Liver (tissue), 9 donors: Measurements from ENCODE around the gene MAPK8IP3. TPM values are rescaled to one million over a fixed set of nuclear protein-coding genes. Genes with fewer than 3 reads are reported as not detected.

Source experiments
- DNase-seq: peaks from one replicate; pipeline ENCODE4 v3.0.0-alpha.2; 2017; ENCODE audit warnings: low spot score
- H3K27ac ChIP-seq, 2 donors: one replicate each; pipeline ENCODE4 v1.7.0; 2013; ENCODE audit warnings: inconsistent platforms in 2 of 2, low read length in 2 of 2, control low read depth in 1 of 2, low read depth in 1 of 2, mild to moderate bottlenecking in 1 of 2
- H3K27me3 ChIP-seq, 4 donors: one replicate each; pipeline versions ENCODE4 v1.6.1 to v1.7.0; 2013; ENCODE audit warnings: low read length in 3 of 4, inconsistent platforms in 1 of 4, mild to moderate bottlenecking in 1 of 4, moderate library complexity in 1 of 4; ENCODE audit not compliant: control insufficient read depth in 4 of 4, insufficient read depth in 4 of 4
- H3K36me3 ChIP-seq, 4 donors: one replicate each; pipeline versions ENCODE4 v1.6.1 to v1.7.0; 2013; ENCODE audit warnings: low read length in 3 of 4, mild to moderate bottlenecking in 3 of 4, low read depth in 1 of 4, moderate library complexity in 1 of 4; ENCODE audit not compliant: control insufficient read depth in 4 of 4, insufficient read depth in 3 of 4
- H3K4me1 ChIP-seq, 4 donors: one replicate each; pipeline versions ENCODE4 v1.6.1 to v1.7.0; 2013; ENCODE audit warnings: low read length in 3 of 4, mild to moderate bottlenecking in 3 of 4, moderate library complexity in 1 of 4; ENCODE audit not compliant: control insufficient read depth in 4 of 4, insufficient read depth in 4 of 4
- H3K4me3 ChIP-seq, 3 donors: one replicate each; pipeline versions ENCODE4 v1.6.1 to v1.7.0; 2013; ENCODE audit warnings: low read length in 3 of 3, control low read depth in 1 of 3, low read depth in 1 of 3, mild to moderate bottlenecking in 1 of 3
- H3K9ac ChIP-seq, 2 donors: one replicate each; pipeline ENCODE4 v1.7.0; 2013; ENCODE audit warnings: low read length in 2 of 2, mild to moderate bottlenecking in 2 of 2, moderate library complexity in 2 of 2, control low read depth in 1 of 2, low read depth in 1 of 2
- H3K9me3 ChIP-seq, 4 donors: one replicate each; pipeline versions ENCODE4 v1.6.1 to v1.7.0; 2013; ENCODE audit warnings: low read length in 3 of 4; ENCODE audit not compliant: control insufficient read depth in 4 of 4
- FOXA1 ChIP-seq: IDR thresholded peaks from 2 replicates; pipeline ENCODE4 v1.6.1; 2016; ENCODE audit warnings: antibody characterized with exemption
- FOXA2 ChIP-seq: IDR thresholded peaks from 2 replicates; pipeline ENCODE4 v1.6.1; 2016; ENCODE audit warnings: antibody characterized with exemption
- HNF4A ChIP-seq, 2 donors: conservative IDR thresholded peaks; 2 replicates each; pipeline ENCODE4 v1.6.1; 2016; ENCODE audit warnings: antibody characterized with exemption in 2 of 2, mild to moderate bottlenecking in 2 of 2
- HNF4G ChIP-seq: IDR thresholded peaks from 2 replicates; pipeline ENCODE4 v1.6.1; 2016; ENCODE audit warnings: antibody characterized with exemption
- JUND ChIP-seq, 2 donors: IDR thresholded peaks; 2 replicates each; pipeline ENCODE4 v1.6.1; 2016; ENCODE audit warnings: antibody characterized with exemption in 2 of 2
- NR2F2 ChIP-seq: IDR thresholded peaks from 2 replicates; pipeline ENCODE4 v1.6.1; 2016; ENCODE audit warnings: antibody characterized with exemption
- RAD21 ChIP-seq, 2 donors: IDR thresholded peaks; 2 replicates each; pipeline ENCODE4 v1.6.1; 2016; ENCODE audit warnings: antibody characterized with exemption in 2 of 2, mild to moderate bottlenecking in 2 of 2
- RXRA ChIP-seq, 2 donors: IDR thresholded peaks; 2 replicates each; pipeline ENCODE4 v1.6.1; 2017 to 2018; ENCODE audit warnings: antibody characterized with exemption in 2 of 2, mild to moderate bottlenecking in 1 of 2
- SP1 ChIP-seq: IDR thresholded peaks from 2 replicates; pipeline ENCODE4 v1.6.1; 2018; ENCODE audit warnings: antibody characterized with exemption, mild to moderate bottlenecking
- TAF1 ChIP-seq: conservative IDR thresholded peaks from 2 replicates; pipeline ENCODE4 v1.6.1; 2016; ENCODE audit warnings: antibody characterized with exemption, mild to moderate bottlenecking
- YY1 ChIP-seq: IDR thresholded peaks from 2 replicates; pipeline ENCODE4 v1.6.1; 2016; ENCODE audit warnings: antibody characterized with exemption, mild to moderate bottlenecking
- WGBS: extraction: QIAGEN DNeasy Blood & Tissue Kit; methylation state at CpG from one replicate; pipeline ENCODE4 v1.1.7; 2013; 5-methylcytosine and 5-hydroxymethylcytosine counted together
- polyA plus RNA-seq, 2 donors: library from polyadenylated mRNA; stranded (reverse) in 1 of 2; unstranded in 1 of 2; fragments of 200-250 nt in 1 of 2; fragments of >200 nt in 1 of 2; fragmentation: Nextera tagmentation in 1 of 2; extraction: Ambion mirVana in 1 of 2; gene quantifications; one replicate each; pipeline versions ENCODE4 v1.2.1 to v1.2.3, GENCODE V29; 2013 to 2015
- total RNA-seq, 2 donors: library from RNA; depleted of rRNA; stranded (reverse); fragments of >200 nt; gene quantifications; one replicate each; pipeline ENCODE4 v1.2.3, GENCODE V29; 2014
- TF ChIP-seq, protein P1 (sequence below): IDR thresholded peaks from 2 replicates; pipeline ENCODE4 v1.6.1; 2016; ENCODE audit warnings: antibody characterized with exemption, mild to moderate bottlenecking
- TF ChIP-seq, protein P2 (sequence below): IDR thresholded peaks from 2 replicates; pipeline ENCODE4 v1.6.1; 2016; ENCODE audit warnings: antibody characterized with exemption
- TF ChIP-seq, protein P3 (sequence below): fragments of 150-350 bp; IDR thresholded peaks from 2 replicates; pipeline ENCODE4 v1.5.1; 2017; ENCODE audit warnings: improper control_type of control experiment, low read depth, low read length; ENCODE audit not compliant: missing input control
- TF ChIP-seq, protein P4 (sequence below): IDR thresholded peaks from 2 replicates; pipeline ENCODE4 v1.6.1; 2016; ENCODE audit warnings: antibody characterized with exemption
- TF ChIP-seq, protein P5 (sequence below): IDR thresholded peaks from 2 replicates; pipeline ENCODE4 v1.6.1; 2016; ENCODE audit warnings: antibody characterized with exemption
- donor health status: healthy.
- donor health status: healthy.
- donor health status: healthy.
- donor health status: healthy.
- donor health status: healthy.

Gene MAPK8IP3
- total and polyA plus RNA-seq, 4 donors, result 4.1 to 43.0 (median 9.3) TPM

DNA sequence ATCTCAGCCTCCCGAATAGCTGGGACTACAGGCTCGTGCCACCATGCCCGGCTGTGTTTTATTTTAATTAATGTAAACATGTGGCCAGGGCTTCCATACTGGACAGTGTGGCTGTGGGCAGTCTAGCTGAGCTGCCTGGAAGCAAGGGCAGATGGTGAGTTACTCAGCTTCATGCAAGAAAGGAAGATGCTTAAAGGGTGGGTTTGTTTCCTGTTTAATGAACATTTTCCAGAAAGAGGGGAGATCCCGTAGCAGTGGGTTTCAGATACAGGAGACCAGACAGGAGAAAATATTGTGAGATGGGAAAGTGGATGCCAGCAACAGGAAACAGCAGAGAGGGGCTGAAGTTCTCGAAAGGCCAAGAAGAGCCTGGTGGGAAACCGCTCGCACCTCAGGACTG is 7.3 kb downstream of the MAPK8IP3 start (continued):
- TF ChIP-seq, protein P1, sequence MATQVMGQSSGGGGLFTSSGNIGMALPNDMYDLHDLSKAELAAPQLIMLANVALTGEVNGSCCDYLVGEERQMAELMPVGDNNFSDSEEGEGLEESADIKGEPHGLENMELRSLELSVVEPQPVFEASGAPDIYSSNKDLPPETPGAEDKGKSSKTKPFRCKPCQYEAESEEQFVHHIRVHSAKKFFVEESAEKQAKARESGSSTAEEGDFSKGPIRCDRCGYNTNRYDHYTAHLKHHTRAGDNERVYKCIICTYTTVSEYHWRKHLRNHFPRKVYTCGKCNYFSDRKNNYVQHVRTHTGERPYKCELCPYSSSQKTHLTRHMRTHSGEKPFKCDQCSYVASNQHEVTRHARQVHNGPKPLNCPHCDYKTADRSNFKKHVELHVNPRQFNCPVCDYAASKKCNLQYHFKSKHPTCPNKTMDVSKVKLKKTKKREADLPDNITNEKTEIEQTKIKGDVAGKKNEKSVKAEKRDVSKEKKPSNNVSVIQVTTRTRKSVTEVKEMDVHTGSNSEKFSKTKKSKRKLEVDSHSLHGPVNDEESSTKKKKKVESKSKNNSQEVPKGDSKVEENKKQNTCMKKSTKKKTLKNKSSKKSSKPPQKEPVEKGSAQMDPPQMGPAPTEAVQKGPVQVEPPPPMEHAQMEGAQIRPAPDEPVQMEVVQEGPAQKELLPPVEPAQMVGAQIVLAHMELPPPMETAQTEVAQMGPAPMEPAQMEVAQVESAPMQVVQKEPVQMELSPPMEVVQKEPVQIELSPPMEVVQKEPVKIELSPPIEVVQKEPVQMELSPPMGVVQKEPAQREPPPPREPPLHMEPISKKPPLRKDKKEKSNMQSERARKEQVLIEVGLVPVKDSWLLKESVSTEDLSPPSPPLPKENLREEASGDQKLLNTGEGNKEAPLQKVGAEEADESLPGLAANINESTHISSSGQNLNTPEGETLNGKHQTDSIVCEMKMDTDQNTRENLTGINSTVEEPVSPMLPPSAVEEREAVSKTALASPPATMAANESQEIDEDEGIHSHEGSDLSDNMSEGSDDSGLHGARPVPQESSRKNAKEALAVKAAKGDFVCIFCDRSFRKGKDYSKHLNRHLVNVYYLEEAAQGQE, result no peak
- TF ChIP-seq FOXA2 (no peak), FOXA1 (no peak), YY1 (no peak)
- TF ChIP-seq, protein P2, sequence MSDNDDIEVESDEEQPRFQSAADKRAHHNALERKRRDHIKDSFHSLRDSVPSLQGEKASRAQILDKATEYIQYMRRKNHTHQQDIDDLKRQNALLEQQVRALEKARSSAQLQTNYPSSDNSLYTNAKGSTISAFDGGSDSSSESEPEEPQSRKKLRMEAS, result no peak

DNA sequence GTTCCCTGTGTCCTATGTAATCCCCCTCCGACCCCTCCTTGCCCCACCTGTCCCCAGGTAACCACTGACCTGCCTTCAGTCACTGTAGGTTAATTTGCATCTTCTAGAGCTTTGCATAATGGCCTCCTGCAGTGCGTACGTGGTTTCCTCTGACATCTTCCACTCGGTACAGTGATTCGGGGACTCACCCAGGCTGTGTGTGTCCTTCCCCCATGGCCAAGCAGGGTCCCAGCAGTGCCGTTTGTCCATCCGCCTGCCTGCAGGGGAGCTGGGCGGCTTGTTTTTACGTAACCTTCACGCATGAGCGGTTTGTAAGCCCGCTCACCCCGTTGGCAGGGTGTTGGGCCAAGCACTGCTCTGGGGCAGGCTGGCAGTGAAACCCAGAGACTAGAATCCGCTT is 7.9 kb downstream of the MAPK8IP3 start:
- Histone ChIP-seq H3K4me1 (peaks cover 0 to 16% (median under 1%) of the 10 kb centered on the region in 4 donors), H3K9ac (no peak overlapping the region), H3K4me3 (no peak overlapping the region), H3K9me3 (no peaks in the 10 kb centered on the region), H3K27me3 (no peaks in the 10 kb centered on the region), H3K27ac (no peak overlapping the region), H3K36me3 (no peaks in the 10 kb centered on the region)
- WGBS, result 88% methylated on average over 14 of the region's 14 CpGs
- no peak for DNase-seq
- TF ChIP-seq RAD21 (IDR thresholded peaks at IDR 0.05) (no peak), FOXA1 (no peak), RXRA (IDR thresholded peaks at IDR 0.05) (no peak), FOXA2 (no peak)

DNA sequence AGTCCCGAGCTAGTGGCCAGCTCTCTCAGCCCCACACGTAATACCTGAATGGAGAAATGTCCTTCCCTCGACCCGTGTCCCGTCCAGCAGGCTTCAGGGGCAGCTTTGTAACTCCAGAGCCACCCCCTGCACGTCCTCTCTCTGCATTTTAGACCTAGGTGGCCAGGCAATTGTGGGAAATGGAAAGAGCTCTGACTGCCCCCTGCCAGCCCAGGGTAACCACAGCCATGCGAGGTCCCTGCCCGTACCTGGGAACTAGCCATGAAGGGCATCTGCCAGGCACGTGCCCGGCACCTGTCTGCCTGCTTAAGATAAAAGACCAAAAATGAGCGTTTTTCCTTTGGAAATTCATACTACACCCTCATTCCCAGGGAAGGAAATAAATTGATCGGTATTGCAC is 9.2 kb downstream of the MAPK8IP3 start:
- H3K9me3 ChIP-seq, result no peaks in the 10 kb centered on the region
- H3K27me3 ChIP-seq, result no peaks in the 10 kb centered on the region
- peaks cover 2 to 16% (median 6%) of the 10 kb centered on the region in 4 donors for H3K4me1 ChIP-seq
- H3K27ac ChIP-seq, result peak overlapping the region in 1 of 2 donors; percentile 14
- TF ChIP-seq HNF4G, result no peak
- TF ChIP-seq HNF4A (conservative IDR thresholded peaks at IDR 0.05), result no peak
- TF ChIP-seq FOXA1, result no peak
- no peak for TF ChIP-seq RAD21 (IDR thresholded peaks at IDR 0.05)
- TF ChIP-seq, protein P1, result no peak
- TF ChIP-seq YY1, result no peak
- TF ChIP-seq, protein P2, result no peak
- TF ChIP-seq, protein P3, sequence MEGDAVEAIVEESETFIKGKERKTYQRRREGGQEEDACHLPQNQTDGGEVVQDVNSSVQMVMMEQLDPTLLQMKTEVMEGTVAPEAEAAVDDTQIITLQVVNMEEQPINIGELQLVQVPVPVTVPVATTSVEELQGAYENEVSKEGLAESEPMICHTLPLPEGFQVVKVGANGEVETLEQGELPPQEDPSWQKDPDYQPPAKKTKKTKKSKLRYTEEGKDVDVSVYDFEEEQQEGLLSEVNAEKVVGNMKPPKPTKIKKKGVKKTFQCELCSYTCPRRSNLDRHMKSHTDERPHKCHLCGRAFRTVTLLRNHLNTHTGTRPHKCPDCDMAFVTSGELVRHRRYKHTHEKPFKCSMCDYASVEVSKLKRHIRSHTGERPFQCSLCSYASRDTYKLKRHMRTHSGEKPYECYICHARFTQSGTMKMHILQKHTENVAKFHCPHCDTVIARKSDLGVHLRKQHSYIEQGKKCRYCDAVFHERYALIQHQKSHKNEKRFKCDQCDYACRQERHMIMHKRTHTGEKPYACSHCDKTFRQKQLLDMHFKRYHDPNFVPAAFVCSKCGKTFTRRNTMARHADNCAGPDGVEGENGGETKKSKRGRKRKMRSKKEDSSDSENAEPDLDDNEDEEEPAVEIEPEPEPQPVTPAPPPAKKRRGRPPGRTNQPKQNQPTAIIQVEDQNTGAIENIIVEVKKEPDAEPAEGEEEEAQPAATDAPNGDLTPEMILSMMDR, result no peak
- TF ChIP-seq RXRA (IDR thresholded peaks at IDR 0.05), result no peak
- no peak for TF ChIP-seq TAF1
- TF ChIP-seq NR2F2, result no peak
- TF ChIP-seq, protein P4, sequence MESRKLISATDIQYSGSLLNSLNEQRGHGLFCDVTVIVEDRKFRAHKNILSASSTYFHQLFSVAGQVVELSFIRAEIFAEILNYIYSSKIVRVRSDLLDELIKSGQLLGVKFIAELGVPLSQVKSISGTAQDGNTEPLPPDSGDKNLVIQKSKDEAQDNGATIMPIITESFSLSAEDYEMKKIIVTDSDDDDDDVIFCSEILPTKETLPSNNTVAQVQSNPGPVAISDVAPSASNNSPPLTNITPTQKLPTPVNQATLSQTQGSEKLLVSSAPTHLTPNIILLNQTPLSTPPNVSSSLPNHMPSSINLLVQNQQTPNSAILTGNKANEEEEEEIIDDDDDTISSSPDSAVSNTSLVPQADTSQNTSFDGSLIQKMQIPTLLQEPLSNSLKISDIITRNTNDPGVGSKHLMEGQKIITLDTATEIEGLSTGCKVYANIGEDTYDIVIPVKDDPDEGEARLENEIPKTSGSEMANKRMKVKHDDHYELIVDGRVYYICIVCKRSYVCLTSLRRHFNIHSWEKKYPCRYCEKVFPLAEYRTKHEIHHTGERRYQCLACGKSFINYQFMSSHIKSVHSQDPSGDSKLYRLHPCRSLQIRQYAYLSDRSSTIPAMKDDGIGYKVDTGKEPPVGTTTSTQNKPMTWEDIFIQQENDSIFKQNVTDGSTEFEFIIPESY, result no peak
- TF ChIP-seq, protein P5, sequence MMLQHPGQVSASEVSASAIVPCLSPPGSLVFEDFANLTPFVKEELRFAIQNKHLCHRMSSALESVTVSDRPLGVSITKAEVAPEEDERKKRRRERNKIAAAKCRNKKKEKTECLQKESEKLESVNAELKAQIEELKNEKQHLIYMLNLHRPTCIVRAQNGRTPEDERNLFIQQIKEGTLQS, result no peak
- TF ChIP-seq JUND (IDR thresholded peaks at IDR 0.05), result no peak
- TF ChIP-seq SP1, result no peak
- WGBS, result 92% methylated on average over 12 of the region's 12 CpGs
- H3K4me3 ChIP-seq, result no peak overlapping the region
- no peaks in the 10 kb centered on the region for H3K36me3 ChIP-seq
- no peak for DNase-seq
- H3K9ac ChIP-seq, result no peak overlapping the region
